CD8-positive, alpha-beta memory T cell (primary cell): ENCODE data around the gene CALML5. TPM values are rescaled to one million over a fixed set of nuclear protein-coding genes. Genes with fewer than 3 reads are reported as not detected.

Experiments used
- CTCF ChIA-PET: fragments of 350-600 bp; sonication (Branson Sonifier 250); formaldehyde crosslinking; loops from one replicate; lab custom pipeline; 2021; ENCODE audit warnings: antibody characterized with exemption; lab: Charles Lee
- POLR2A ChIA-PET: fragments of 350-600 bp; sonication (Branson Sonifier 250); formaldehyde crosslinking; loops from one replicate; lab custom pipeline; 2021; ENCODE audit warnings: antibody characterized with exemption; lab: Charles Lee
- DNase-seq, 5 donors: peaks; one replicate each; pipeline versions ENCODE4 v3.0.0 to v3.0.0-alpha.2; 2020 to 2022; ENCODE audit warnings: mixed read lengths in 1 of 5
- H3K27ac ChIP-seq: one replicate; pipeline ENCODE4 v1.7.0; 2013; ENCODE audit warnings: low read depth, mild to moderate bottlenecking, low read length, moderate library complexity
- H3K27me3 ChIP-seq: 2 replicates; pipeline ENCODE4 v1.7.0; 2013; ENCODE audit warnings: low read length, mild to moderate bottlenecking; ENCODE audit not compliant: insufficient read depth, poor library complexity, severe bottlenecking
- H3K36me3 ChIP-seq: 2 replicates; pipeline ENCODE4 v1.7.0; 2013; ENCODE audit warnings: mild to moderate bottlenecking, low read length, moderate library complexity; ENCODE audit not compliant: insufficient read depth
- H3K4me1 ChIP-seq: 2 replicates; pipeline ENCODE4 v1.7.0; 2013; ENCODE audit warnings: mild to moderate bottlenecking, low read length, moderate library complexity; ENCODE audit not compliant: insufficient read depth
- H3K4me3 ChIP-seq: 2 replicates; pipeline ENCODE4 v1.7.0; 2013; ENCODE audit warnings: mild to moderate bottlenecking, low read length
- H3K9me3 ChIP-seq: 2 replicates; pipeline ENCODE4 v1.7.0; 2013; ENCODE audit warnings: mild to moderate bottlenecking, low read length
- H3K27ac Mint-ChIP-seq, 8 donors: one replicate each; pipeline ENCODE4 v1.8.0; 2020 to 2021; ENCODE audit warnings: mixed read lengths in 8 of 8, mild to moderate bottlenecking in 6 of 8, inconsistent platforms in 3 of 8, moderate library complexity in 3 of 8
- H3K27me3 Mint-ChIP-seq, 2 donors: one replicate each; pipeline ENCODE4 v1.8.0; 2020 to 2021; ENCODE audit warnings: mixed read lengths in 2 of 2, mild to moderate bottlenecking in 1 of 2, moderate library complexity in 1 of 2
- H3K36me3 Mint-ChIP-seq, 3 donors: one replicate each; pipeline ENCODE4 v1.8.0; 2020 to 2021; ENCODE audit warnings: mixed read lengths in 3 of 3, inconsistent platforms in 1 of 3, mild to moderate bottlenecking in 1 of 3
- H3K4me1 Mint-ChIP-seq, 3 donors: one replicate each; pipeline ENCODE4 v1.8.0; 2020 to 2021; ENCODE audit warnings: mixed read lengths in 3 of 3, inconsistent platforms in 1 of 3, mild to moderate bottlenecking in 1 of 3
- H3K4me3 Mint-ChIP-seq, 7 donors: one replicate each; pipeline ENCODE4 v1.8.0; 2020 to 2021; ENCODE audit warnings: mixed read lengths in 7 of 7, mild to moderate bottlenecking in 6 of 7, moderate library complexity in 4 of 7, inconsistent platforms in 2 of 7
- H3K9me3 Mint-ChIP-seq, 5 donors: one replicate each; pipeline ENCODE4 v1.8.0; 2020 to 2022; ENCODE audit warnings: mixed read lengths in 5 of 5, mild to moderate bottlenecking in 3 of 5, moderate library complexity in 2 of 5, inconsistent platforms in 1 of 5
- polyA plus RNA-seq: library from polyadenylated mRNA; unstranded; fragments of 300-500 nt; fragmentation: Illumina TruSeq; gene quantifications from one replicate; pipeline ENCODE4 v1.2.3, GENCODE V29; 2021
- total RNA-seq, 2 experiments: library from RNA; stranded (reverse); gene quantifications; one replicate each; pipeline ENCODE4 v1.2.3, GENCODE V29; 2021

The CALML5 gene, protein sequence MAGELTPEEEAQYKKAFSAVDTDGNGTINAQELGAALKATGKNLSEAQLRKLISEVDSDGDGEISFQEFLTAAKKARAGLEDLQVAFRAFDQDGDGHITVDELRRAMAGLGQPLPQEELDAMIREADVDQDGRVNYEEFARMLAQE
- total RNA-seq: not detected
- not detected for polyA plus RNA-seq

- Histone ChIP-seq H3K36me3 (no peaks in the 10 kb centered on the region), H3K9me3 (no peaks in the 10 kb centered on the region), H3K4me1 (no peaks in the 10 kb centered on the region), H3K27ac (no peak within 1 kb of the TSS), H3K27me3 (no peaks in the 10 kb centered on the region), H3K4me3 (no peak within 1 kb of the TSS)
- DNase-seq: no peak
- Mint-ChIP-seq H3K4me3 (no peak within 1 kb of the TSS), H3K27ac (no peak within 1 kb of the TSS), H3K36me3 (no peaks in the 10 kb centered on the region), H3K4me1 (no peaks in the 10 kb centered on the region), H3K9me3 (no peaks in the 10 kb centered on the region), H3K27me3 (peaks cover 0 to 28% of the 10 kb centered on the region in 2 donors)
- CTCF ChIA-PET: no interaction called here
- POLR2A ChIA-PET: no interaction called here
Observed at GRCh38 chr10:5499493-5500140, at the start of gene CALML5. Gene CALML5, minus strand, starts transcription at chr10:5499570. Its CDS starts 132 bp downstream, at chr10:5499438.

GRCh38 chr10:5547931-5548660, 48.7 kb upstream of the CALML5 start:
- H3K36me3 Mint-ChIP-seq: no peaks in the 10 kb centered on the region
- Histone ChIP-seq H3K4me1 (peaks cover 39% of the 10 kb centered on the region), H3K27me3 (no peaks in the 10 kb centered on the region), H3K36me3 (no peaks in the 10 kb centered on the region), H3K27ac (peak overlapping the region; percentile 49), H3K9me3 (no peaks in the 10 kb centered on the region), H3K4me3 (no peak overlapping the region)
- no peak overlapping the region for H3K4me3 Mint-ChIP-seq
- H3K27ac Mint-ChIP-seq: no peak overlapping the region
- peaks cover 0 to 2% (median 0%) of the 10 kb centered on the region in 5 donors for H3K9me3 Mint-ChIP-seq
- peaks cover 14 to 20% (median 17%) of the 10 kb centered on the region in 3 donors for H3K4me1 Mint-ChIP-seq
- ChIA-PET CTCF (interaction anchor here (1.5 kb wide), 1 partner anchor 75 kb away, joined by 5 read pairs; no protein-coding TSS in a partner anchor), POLR2A (no interaction called here)
- H3K27me3 Mint-ChIP-seq: peaks cover under 1% of the 10 kb centered on the region in 2 donors
- DNase-seq: no peak

DNA sequence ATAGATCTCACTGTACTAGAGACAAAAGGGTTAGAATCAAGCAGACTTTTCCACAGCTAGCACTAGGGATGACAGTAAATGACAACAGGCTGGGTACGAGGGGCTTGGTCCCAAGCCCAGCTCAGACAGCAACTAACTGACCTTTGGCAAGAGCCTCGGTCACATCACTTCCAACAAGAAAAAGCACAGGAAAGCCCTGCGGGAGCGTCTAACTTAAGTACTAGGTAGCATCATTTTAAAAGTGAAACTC, 48.2 kb upstream of the CALML5 start:
- no peaks in the 10 kb centered on the region for H3K27me3 ChIP-seq
- H3K27ac Mint-ChIP-seq: no peak overlapping the region
- H3K4me3 ChIP-seq: no peak overlapping the region
- no peaks in the 10 kb centered on the region for H3K36me3 ChIP-seq
- H3K27me3 Mint-ChIP-seq: no peaks in the 10 kb centered on the region
- H3K9me3 ChIP-seq: peaks cover 3% of the 10 kb centered on the region
- H3K4me1 Mint-ChIP-seq: peaks cover 12 to 17% (median 13%) of the 10 kb centered on the region in 3 donors
- DNase-seq: no peak
- peak overlapping the region; percentile 49 for H3K27ac ChIP-seq
- POLR2A ChIA-PET: no interaction called here
- peaks cover 0 to 2% (median 2%) of the 10 kb centered on the region in 5 donors for H3K9me3 Mint-ChIP-seq
- H3K36me3 Mint-ChIP-seq: no peaks in the 10 kb centered on the region
- no peak overlapping the region for H3K4me3 Mint-ChIP-seq
- CTCF ChIA-PET: no interaction called here
- peaks cover 34% of the 10 kb centered on the region for H3K4me1 ChIP-seq

- Mint-ChIP-seq H3K9me3 (peaks cover 2 to 7% (median 5%) of the 10 kb centered on the region in 5 donors), H3K27me3 (peaks cover under 1 to 2% of the 10 kb centered on the region in 2 donors), H3K4me1 (peaks cover 7 to 12% (median 7%) of the 10 kb centered on the region in 3 donors), H3K27ac (peak overlapping the region in 1 of 8 donors; percentile 25), H3K36me3 (no peaks in the 10 kb centered on the region), H3K4me3 (no peak overlapping the region)
- Histone ChIP-seq H3K4me3 (no peak overlapping the region), H3K4me1 (peaks cover 29% of the 10 kb centered on the region), H3K36me3 (no peaks in the 10 kb centered on the region), H3K9me3 (peaks cover 3% of the 10 kb centered on the region), H3K27me3 (no peaks in the 10 kb centered on the region), H3K27ac (no peak overlapping the region)
- POLR2A ChIA-PET: no interaction called here
- DNase-seq: no peak
- CTCF ChIA-PET: no interaction called here
Observed at GRCh38 chr10:5546891-5547680, 47.7 kb upstream of the CALML5 start.

- Mint-ChIP-seq H3K9me3 (peaks cover 5 to 12% (median 7%) of the 10 kb centered on the region in 5 donors), H3K4me3 (peak overlapping the region in 1 of 7 donors; percentile 61), H3K4me1 (peaks cover 0 to 5% (median 3%) of the 10 kb centered on the region in 3 donors), H3K27ac (no peak overlapping the region), H3K36me3 (peaks cover 0 to 1% (median 0%) of the 10 kb centered on the region in 3 donors), H3K27me3 (peaks cover 3 to 6% of the 10 kb centered on the region in 2 donors)
- ChIA-PET CTCF (no interaction called here), POLR2A (no interaction called here)
- no peaks in the 10 kb centered on the region for H3K27me3 ChIP-seq
- peaks cover 19% of the 10 kb centered on the region for H3K4me1 ChIP-seq
- no peak overlapping the region for H3K4me3 ChIP-seq
- DNase-seq: no peak
- peaks cover 3% of the 10 kb centered on the region for H3K9me3 ChIP-seq
- no peak overlapping the region for H3K27ac ChIP-seq
- H3K36me3 ChIP-seq: no peaks in the 10 kb centered on the region
Observed at GRCh38 chr10:5545778-5546710, 46.7 kb upstream of the CALML5 start.

DNA sequence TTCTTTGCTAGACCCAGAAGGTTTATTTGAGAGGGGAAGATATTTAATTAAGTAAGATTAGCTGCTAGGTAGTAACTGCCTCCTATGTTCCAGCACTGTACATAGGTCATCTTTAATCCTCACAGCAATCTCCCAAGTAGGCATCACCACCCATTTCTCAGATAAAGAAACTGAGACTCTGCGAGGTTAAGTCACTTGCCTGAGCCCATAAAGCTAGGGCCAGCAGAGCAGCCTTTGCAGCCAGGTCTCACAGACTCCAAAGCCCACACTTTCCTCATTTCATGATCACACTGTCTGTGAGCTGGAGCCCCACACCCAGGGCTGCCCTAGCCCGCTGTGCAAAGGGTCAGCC, 46.0 kb upstream of the CALML5 start:
- H3K36me3 ChIP-seq: no peaks in the 10 kb centered on the region
- ChIA-PET CTCF (no interaction called here), POLR2A (no interaction called here)
- peaks cover 19% of the 10 kb centered on the region for H3K4me1 ChIP-seq
- Mint-ChIP-seq H3K9me3 (peaks cover 5 to 12% (median 8%) of the 10 kb centered on the region in 5 donors), H3K27me3 (peaks cover 8 to 10% of the 10 kb centered on the region in 2 donors), H3K36me3 (peaks cover 0 to 1% (median 0%) of the 10 kb centered on the region in 3 donors), H3K27ac (no peak overlapping the region), H3K4me3 (no peak overlapping the region), H3K4me1 (peaks cover 0 to 1% (median 0%) of the 10 kb centered on the region in 3 donors)
- H3K4me3 ChIP-seq: no peak overlapping the region
- H3K9me3 ChIP-seq: peaks cover 3% of the 10 kb centered on the region
- H3K27me3 ChIP-seq: no peaks in the 10 kb centered on the region
- no peak overlapping the region for H3K27ac ChIP-seq
- DNase-seq: no peak

DNA sequence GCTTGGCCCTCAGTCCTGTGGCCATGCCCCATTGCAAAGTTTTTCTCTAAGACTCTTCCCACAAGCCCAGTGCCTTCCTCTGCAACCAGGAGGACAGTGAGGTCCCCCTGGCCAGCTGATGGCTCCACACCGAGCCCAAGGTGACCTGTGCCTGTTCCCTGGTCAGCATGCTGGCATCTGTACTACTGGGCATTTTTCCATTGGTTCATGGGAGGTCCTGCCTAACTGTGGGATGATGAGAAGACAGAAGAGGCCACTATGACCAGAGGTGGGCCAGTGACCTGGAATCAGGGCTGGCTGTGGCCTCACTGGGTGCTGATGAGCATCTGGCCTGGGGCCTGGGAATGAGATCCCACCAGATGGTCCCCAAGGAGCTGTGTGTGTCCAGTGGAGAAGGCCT, 45.6 kb upstream of the CALML5 start:
- Mint-ChIP-seq H3K9me3 (peaks cover 5 to 12% (median 9%) of the 10 kb centered on the region in 5 donors), H3K4me3 (no peak overlapping the region), H3K4me1 (no peaks in the 10 kb centered on the region), H3K27me3 (peaks cover 9 to 10% of the 10 kb centered on the region in 2 donors), H3K36me3 (peaks cover 0 to 1% (median 0%) of the 10 kb centered on the region in 3 donors), H3K27ac (no peak overlapping the region)
- Histone ChIP-seq H3K36me3 (no peaks in the 10 kb centered on the region), H3K27ac (no peak overlapping the region), H3K9me3 (peaks cover 3% of the 10 kb centered on the region), H3K4me1 (peaks cover 19% of the 10 kb centered on the region), H3K4me3 (no peak overlapping the region), H3K27me3 (no peaks in the 10 kb centered on the region)
- ChIA-PET CTCF (no interaction called here), POLR2A (no interaction called here)
- no peak for DNase-seq
